ENCODE measurements around the gene LITAF.
"Not testable (repeated sequence)": the region's sequence is repeated elsewhere in the genome, so short reads cannot be mapped to it uniquely, and the experiment has no call there.

Gene LITAF

GRCh38 chr16:11513366-11513765 is 73.4 kb downstream of the LITAF start:
- DNase-seq = not testable (repeated sequence)

DNA sequence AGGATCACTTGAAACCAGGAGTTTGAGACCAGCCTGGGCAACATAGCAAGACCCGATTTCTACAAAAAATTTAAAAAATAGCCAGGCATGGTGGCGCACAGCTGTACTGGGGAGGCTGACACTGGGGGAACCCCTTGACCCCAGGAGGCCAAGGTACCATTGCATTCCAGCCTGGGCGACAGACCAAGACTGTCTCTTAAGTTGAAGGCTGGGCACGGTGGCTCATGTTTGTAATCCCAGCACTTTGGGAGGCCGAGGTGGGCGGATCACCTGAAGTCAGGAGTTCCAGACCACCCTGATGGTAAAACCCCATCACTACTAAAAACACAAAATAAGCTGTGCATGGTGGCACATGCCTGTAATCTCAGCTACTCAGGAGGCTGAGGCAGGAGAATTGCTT is 74.9 kb downstream of the LITAF start:
- no peak for DNase-seq

GRCh38 chr16:11511328-11511727 is 75.4 kb downstream of the LITAF start:
- DNase-seq = no peak

DNA sequence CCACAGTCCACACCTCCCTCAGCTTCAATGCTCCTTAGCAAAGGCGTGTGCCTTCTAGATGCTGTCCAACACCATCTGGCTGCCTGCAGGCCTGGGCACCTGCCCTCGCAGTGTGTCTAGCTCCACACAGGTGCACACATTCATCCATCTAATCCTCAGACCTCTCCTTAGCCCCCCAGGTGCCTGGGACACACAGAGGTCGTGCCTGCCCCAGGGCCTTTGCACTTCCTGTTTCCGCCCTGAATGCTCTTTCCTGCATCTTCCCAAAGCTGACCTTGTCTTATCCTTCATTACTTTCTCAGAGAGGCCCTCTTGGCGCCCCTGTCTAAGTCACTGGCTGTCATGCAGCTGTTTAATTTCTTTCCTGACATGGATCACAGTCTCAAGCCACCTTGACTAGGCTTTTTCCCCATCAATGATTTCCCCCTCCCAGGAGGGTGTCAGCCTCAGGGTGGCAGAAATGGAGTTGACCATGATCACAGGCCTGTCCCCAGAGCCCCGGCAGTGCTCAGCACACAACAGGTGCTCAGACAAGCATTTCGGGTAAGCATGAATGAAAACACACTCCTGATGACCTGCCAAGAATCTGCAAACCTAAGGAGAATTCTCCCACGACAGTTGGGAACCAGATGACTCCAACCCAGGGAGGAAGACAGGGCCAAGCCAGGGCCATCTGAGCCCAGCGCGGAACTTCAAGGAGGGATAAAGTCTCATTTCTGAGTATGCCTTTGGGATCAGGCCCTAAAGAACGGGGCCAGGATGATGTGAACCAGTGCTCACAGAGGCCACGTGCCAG is 76.3 kb downstream of the LITAF start:
- DNase-seq = no peak

DNA sequence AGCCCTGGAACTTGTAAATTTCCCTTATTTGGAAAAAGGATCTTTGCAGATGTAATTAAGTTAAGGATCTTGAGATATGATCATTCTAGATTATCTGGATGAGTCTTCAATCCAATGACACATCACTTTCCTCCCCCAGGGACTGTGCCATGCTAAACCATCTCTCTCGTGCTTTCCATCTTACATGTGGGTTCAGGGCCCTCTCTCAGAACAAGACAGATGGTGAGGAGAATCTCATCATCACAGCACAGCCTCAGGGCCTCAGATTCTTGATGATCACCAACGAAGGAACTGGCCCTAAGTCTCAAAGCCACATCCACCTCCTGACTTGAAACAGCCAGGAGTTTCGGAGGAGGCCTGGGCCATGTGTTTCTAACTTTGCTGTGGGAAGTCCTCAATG is 78.7 kb downstream of the LITAF start:
- no peak for DNase-seq

- no peak for DNase-seq
Observed at GRCh38 chr16:11507350-11507749, 79.4 kb downstream of the LITAF start.

DNA sequence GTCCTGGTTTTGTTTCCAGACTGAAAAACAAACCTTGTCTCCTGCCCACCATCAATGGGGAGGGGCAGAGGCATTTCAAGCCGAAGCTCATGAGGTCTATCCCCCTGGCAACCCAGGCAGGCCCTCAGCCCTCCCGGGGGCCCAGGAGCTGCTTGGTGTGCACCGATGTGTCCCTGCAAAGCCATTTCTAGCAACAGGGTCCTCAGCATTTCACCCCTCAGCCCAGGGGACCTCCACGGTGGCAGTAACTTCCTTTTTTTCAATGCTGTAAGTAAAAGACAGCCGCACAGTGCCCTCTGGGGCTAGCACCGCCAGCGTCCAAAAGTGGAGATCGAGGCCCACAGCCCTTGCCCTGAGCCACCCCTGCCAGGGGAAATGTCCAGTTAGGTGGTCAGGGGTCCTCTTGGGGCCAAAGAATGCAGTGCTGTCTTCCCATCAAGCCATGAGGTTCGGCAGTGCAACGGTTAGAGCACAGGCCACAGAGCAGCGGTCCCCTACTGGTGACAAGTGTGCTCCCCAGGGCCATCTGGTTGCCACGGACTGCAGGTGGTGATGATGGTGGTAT is 79.9 kb downstream of the LITAF start:
- no peak for DNase-seq

GRCh38 chr16:11504261-11504660 is 82.5 kb downstream of the LITAF start:
- DNase-seq = not testable (repeated sequence)

DNA sequence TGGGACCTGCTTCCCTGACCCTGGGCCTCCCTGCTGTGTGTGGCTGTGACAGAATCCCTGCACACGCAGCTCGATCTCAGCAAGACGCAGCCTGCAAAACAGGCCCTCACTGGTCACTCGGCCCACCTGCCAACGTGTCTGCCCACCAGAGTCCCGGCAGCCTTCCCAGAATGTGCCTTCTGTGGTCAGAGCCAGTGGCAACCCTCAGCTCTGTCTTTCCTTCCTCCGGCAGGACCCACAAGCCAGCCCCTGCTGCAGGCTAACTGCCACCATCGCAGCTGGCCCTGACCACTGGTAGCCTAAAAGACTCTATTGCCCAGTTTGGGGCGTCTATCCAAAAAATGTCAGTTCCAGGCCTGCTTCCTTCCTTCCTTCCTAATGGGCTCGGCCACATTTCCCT is 83.2 kb downstream of the LITAF start:
- DNase-seq = no peak

GRCh38 chr16:11502239-11502638 is 84.5 kb downstream of the LITAF start:
- DNase-seq = no peak

- DNase-seq = no peak
Observed at GRCh38 chr16:11501632-11502031, 85.1 kb downstream of the LITAF start.

DNA sequence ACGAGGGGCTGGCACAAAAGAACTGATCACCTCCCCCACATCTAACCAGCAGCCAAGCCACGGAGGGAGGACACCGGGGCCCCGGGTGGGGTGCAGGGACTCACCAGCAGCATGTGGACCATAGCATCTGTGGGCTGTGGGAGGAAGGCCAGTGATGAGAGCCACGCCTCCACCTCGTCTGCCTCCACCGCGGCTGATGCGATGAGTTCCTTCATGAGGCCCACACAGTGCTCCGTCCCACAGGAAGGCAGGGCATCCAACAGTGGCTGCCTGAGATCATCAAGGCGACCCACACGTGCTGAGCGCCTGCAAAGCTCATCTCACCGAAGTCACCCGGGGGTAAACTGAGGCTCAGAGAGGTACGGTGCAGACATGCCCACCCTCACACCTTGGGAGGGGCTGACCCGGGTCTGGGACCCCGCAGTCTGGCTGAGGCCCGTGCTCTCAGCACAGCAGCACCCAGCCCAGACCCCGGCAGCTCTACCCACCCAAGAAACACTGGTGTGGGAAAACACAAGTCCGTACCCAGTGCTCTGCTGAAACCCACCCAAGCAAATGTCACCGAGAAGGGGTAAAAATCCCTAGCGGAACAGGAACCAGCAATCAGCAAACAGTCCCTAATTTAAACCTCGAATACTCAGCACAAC is 85.9 kb downstream of the LITAF start:
- DNase-seq = no peak

DNA sequence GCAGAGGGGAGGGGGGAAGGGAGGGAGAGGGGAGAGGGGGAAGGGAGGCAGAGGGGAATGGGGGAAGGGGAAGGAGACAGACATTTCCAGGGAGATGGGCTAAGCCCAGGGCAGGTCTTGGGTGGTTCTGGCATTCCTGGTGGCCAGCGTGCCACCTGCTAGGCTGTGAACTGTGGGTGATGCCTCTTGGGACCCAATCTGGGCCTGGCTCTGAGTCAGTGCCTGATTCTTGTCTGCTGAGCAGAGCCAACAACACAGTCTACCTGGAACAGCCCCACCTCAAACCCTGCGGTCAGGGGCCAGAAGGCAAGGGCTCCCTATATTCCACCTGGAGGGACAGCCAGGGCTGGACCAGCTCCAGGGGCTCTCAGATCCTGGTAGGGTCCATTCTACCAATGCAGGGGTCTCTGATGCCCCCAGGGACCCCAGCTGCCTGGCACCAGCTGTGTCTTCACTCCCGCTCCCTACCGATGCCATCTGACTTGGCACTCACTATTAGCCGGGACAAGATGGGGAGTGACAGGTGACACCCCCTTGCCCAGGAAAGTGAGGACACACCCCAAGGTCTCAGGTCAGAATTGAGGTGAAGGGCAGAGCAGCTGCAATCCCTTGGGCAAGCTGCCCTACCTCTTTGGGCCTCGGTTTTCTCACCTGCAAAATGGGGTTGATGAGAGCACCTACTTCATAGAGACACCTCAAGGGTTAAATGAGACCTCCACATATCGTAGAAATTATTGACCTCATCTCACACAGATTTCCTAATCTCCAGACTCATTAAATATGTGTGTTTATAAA is 87.2 kb downstream of the LITAF start:
- DNase-seq = no peak

- no peak for DNase-seq
Observed at GRCh38 chr16:11498683-11499082, 88.0 kb downstream of the LITAF start.

GRCh38 chr16:11497851-11498289 is 88.8 kb downstream of the LITAF start:
- DNase-seq = no peak
